Esophagus mucosa (tissue), 1 donor: ENCODE data around the gene ADAMTS16. TPM values are rescaled to one million over a fixed set of nuclear protein-coding genes. Genes with fewer than 3 reads are reported as not detected.

Source experiments
- ATAC-seq: fragments of 200-7000 bp; cut with Tn5 transposase; one replicate; pipeline ENCODE4 v1.9.1; 2020
- total RNA-seq: library from RNA; stranded (reverse); gene quantifications from one replicate; pipeline ENCODE4 v1.2.4, GENCODE V29; 2023
- donor health status: DM: yes; HTN: yes; CAD: no.

ADAMTS16 gene
- total RNA-seq, 1 donor from 2014 or later = not detected

GRCh38 chr5:5352675-5353074 is 212.5 kb downstream of the ADAMTS16 start:
- ATAC-seq = no peak

GRCh38 chr5:5353681-5354080 is 213.6 kb downstream of the ADAMTS16 start:
- no peak for ATAC-seq

DNA sequence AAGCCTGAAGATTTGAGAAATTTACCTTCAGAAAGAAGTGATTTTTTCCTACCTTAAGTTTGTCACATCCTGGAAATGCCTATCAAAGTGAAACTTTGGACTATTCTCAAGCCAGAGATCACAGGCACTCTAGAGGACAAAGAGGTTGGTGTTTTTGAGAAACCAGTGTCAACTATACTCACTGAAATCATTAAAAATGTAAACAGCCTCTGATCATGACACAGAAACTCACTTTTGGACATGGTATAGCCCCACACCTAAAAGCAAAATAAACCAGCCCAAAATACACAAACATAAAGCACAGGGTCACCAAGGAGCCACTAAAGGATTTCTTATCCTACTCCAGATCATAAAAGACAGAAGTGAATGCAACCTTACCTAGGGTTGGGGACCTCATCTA is 216.6 kb downstream of the ADAMTS16 start:
- no peak for ATAC-seq

- ATAC-seq = no peak
These were observed 219.5 kb downstream of the ADAMTS16 start for GRCh38 chr5:5359618-5360017.

GRCh38 chr5:5360363-5360940 is 220.3 kb downstream of the ADAMTS16 start:
- ATAC-seq = no peak

DNA sequence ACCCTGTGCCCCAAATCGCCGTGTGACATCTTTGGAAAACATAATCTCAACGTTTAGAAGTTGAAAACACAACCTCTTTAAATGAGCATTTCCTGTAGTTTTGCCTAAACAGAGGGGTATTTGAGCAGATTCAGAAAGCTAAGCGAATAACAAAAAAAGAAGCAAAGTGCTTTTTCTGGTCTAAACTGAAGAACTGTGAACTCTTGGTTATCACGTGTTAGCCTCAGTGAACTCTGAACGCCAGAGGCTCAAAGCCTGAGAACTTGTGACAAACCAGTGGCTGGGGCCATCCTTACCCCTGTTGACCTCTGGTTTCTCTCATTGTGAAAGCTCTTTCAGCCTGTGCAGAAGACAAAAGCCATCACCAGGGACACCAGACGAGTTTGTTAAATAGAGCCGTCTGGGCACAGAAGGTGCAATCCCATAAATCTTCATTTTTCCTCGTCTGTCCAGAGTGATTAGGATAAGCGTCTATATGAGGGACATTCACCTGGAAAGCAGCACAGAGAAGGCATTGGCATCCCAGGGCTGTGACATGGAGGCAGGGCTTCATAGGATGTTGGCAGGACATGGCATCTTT is 220.9 kb downstream of the ADAMTS16 start:
- ATAC-seq = no peak

DNA sequence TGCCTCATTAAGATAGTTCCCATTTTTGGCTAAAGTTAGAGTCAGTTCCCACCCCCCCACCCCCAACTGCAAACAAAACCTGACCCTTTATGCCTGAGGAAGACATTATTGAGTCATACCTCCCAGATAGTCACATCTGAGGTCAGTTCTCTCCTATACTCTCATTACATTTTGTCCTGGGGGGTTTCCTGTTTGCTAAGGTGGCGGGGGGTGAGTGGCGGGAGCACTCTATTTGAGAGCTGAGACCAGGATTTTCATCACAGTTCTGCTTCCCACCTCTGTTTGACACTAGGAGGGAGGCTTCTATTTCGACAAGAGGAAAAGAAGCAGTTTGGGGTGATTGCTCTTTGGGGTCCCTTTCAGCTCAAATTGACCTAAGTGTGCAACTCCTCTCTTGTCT is 222.9 kb downstream of the ADAMTS16 start:
- no peak for ATAC-seq

DNA sequence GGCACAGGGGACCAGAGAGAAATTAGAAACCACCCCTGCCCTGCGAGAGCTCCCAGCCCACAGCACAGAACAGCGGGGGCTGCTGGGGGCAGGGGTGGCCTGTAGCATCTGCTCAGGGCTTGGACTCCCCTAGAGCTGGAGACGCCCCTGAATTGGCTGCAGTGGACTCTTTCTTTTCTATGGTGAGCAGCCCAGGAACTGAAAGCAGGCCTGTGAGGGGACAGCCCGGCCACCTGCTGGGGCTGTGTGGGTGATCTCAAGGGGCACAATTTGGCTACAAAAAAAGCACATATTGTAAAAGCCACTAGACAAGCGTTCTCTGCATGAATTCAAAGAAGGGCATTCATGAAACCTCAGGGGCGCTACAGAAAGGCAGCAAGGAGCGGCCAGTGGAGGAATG is 224.8 kb downstream of the ADAMTS16 start:
- no peak for ATAC-seq

DNA sequence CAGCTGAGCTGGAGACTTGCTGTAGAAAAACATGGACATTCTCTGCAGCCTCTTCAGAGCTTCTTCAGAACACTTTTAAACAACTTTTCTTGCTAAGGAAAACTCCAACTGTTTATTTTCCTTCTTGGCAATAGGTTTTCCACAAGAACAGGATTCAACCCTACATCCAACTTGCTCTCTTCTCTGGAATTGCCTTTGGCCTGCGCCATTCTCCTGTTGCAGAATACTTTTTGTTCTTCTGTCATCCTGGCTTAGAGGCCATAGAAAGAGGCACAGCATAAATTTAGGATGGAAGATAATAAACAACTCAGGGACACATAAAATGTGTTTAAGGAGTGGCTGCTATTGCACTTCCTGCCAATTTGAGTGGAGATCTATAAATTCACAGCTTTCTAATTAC is 227.6 kb downstream of the ADAMTS16 start:
- no peak for ATAC-seq

DNA sequence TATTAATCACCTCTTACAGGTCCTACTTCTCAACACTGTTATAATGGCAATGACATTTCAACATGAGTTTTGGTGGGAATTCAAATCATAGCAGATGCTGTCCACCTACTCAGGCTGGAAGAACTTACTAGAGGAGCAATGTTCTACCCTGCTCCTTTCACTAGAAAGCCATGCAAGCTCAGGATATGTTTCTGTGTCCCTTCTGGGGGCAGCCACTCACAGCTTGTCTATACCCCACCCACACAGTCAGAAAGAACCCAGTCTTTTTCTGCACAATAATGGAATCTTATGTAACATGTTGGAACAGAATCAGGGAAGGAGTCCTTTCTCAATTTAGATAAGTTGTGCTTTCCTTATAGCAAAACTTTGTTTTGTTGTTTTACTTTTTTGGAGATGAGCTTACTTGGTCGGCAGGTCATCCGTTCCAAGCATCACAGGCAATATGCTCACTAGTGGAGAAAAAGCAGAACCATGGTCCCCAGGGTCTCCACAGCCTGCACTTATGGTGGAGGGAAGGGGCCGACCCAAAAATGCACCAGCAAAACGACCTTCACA is 229.0 kb downstream of the ADAMTS16 start:
- no peak for ATAC-seq
